Omental fat pad (tissue), 4 donors: Measurements from ENCODE around the gene CACNB1. TPM values are rescaled to one million over a fixed set of nuclear protein-coding genes. Genes with fewer than 3 reads are reported as not detected.

Experiments used
- ATAC-seq: fragments of 150-250 bp; one replicate; pipeline ENCODE4 v1.9.1; 2016; ENCODE audit warnings: mild to moderate bottlenecking, moderate library complexity; ENCODE audit not compliant: low FRiP score
- DNase-seq: peaks from one replicate; pipeline ENCODE4 v3.0.0-alpha.2; 2019; ENCODE audit warnings: low spot score
- CTCF ChIP-seq, 3 donors: fragments of 450-650 bp; IDR thresholded peaks; one replicate each; pipeline ENCODE4 v1.5.1; 2016 to 2017; ENCODE audit warnings: antibody characterized with exemption in 3 of 3, mild to moderate bottlenecking in 3 of 3, moderate library complexity in 2 of 3
- total RNA-seq, 4 donors: library from RNA; depleted of rRNA; stranded (reverse); fragments of >200 nt; gene quantifications; one replicate each; pipeline ENCODE4 v1.1.0, GENCODE V29; 2016

The CACNB1 gene
- total RNA-seq, 4 donors from 2014 or later = 3.2 to 3.7 (median 3.5) TPM

- ATAC-seq (no peak), DNase-seq (no peak)
- TF ChIP-seq CTCF (IDR thresholded peaks at IDR 0.05) = no peak
Measured at GRCh38 chr17:39125143-39125875, 72.2 kb downstream of the CACNB1 start.

DNA sequence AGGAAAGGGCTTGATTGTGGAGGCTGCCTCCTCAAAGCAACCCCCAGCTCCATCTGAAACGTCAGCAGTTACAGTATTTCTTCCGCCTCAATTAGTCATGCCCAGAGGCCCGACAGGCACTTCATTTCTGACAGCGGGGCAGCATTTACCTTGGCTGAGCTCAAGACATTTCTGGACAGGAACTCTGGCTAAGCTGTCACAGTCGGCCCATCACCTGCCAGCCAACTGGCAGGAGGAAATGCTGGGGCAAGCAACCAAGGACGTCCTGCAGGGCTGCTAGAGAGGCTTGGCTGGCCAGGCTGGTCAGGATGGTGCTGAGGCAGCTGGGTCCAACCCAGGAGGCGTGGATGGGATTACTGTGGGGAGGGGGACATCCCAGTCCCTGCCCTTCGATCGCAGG lies 73.8 kb downstream of the CACNB1 start:
- DNase-seq (no peak), ATAC-seq (no peak)
- TF ChIP-seq CTCF (IDR thresholded peaks at IDR 0.05) = no peak

Other genes starting within 250 kb of the CACNB1 start
- gene FBXO47, start 230.3 kb downstream of the CACNB1 start, total RNA-seq = not detected
- 10 to 100 TPM in 2 of 4 donors, 1 to 10 TPM in 2; 6.5 to 21.6 (median 9.1) TPM for gene PLXDC1, start 46.0 kb downstream of the CACNB1 start, total RNA-seq
- gene ARL5C, start 31.5 kb downstream of the CACNB1 start, total RNA-seq = not detected
- gene RPL19, start 2.6 kb upstream of the CACNB1 start, total RNA-seq = 1,000 to 10,000 TPM; 2,414 to 2,833 (median 2,579) TPM
- under 1 TPM in 2 of 4 donors, not detected in 2; 0.56 to 0.60 TPM for gene STAC2, start 28.3 kb upstream of the CACNB1 start, total RNA-seq
- gene FBXL20, start 204.0 kb upstream of the CACNB1 start, total RNA-seq = 10 to 100 TPM; 10.4 to 29.6 (median 17.2) TPM